Stimulated activated naive CD4-positive, alpha-beta T cell treated with Interleukin-2 at 50 U/mL for 16 hours (primary cell): ENCODE measurements around the gene ODF2.

Source experiments
- DNase-seq: peaks from one replicate; lab custom pipeline; 2025; lab: John Stamatoyannopoulos, UW

ODF2 gene

DNA sequence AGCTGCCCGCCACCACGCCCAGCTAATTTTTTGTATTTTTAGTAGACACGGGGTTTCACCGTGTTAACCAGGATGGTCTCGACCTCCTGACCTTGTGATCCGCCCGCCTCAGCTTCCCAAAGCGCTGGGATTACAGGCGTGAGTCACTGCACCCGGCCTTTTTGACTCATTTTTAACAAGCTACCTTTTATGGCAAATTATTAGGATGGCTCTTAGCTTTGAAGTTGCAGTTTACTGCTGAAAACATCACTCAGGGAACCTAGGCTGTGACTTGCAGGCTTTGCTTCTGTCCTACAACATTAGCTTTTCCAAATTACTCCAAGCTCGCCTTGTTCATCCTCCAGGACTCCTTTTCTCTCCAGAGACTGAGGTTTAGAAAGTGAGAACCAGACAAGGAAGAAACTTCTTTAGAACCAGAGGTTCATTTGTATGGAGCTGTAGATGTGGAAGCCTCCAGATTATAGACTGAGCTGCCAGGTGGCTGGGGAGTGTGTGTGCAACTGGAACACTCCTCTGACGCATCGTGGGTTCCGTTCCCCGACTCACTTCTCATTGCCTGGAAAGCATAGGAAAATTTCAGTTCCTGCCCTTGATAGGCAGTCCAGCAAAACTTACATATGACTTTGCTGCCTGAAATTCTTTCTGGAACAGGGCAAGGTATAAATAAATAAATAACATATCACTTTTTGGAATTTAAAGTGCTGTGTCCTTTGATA is 72.8 kb downstream of the ODF2 start:
- DNase-seq, result no peak

GRCh38 chr9:128529191-128529590 is 73.4 kb downstream of the ODF2 start:
- DNase-seq, result no peak

DNA sequence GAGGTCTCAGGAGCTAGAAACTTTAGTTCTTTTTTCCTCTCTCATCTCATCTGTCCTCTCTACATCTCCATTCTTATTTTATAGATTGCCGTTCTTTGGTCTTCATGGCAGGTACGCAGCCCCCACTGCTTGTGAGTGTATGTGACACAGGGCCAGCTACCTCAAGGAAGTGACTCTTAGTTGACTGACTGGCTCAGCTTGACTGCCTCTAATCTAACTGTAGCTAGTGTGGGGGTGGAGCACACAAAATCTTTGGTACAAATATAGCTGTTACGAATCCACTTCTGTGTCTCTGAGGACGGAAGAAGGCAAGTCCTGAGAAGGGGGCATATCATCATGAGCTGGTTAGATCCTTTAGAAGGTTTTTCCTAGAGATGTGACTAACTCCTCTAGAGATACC is 76.8 kb downstream of the ODF2 start:
- DNase-seq, result no peak

DNA sequence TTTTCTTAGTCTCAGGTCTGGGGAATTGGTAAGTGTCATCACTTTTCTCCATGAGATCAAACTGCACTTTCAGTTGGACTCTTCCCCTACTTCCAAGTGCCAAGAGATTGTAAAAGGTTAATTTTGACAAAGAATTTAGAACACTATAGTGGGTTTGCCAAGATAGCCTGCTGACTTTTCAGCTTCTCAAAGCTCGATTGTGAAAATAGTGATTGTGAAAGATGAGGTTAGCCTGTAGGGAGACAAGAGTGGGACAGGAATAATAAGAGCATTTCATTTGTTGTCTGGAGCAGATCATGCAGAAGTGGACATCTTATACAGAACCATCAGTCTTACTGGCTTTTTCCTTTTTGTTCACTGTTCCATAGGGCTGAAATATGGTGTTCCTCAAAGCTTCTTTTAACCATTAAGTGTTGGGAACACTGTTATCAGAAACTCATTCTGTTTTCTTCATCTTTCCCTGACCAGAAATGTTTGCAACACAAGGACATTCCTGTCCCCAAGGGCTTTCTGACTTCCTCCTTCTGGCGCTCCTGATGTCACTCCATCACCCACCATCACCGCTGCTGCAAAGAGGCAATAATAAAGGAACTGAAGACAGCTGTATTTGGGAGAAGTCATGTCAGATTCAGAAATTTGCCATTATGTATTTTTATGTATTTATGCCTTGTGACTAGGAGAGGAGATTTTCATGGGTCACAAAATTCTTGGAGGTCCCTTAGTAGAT is 85.0 kb downstream of the ODF2 start:
- DNase-seq, result no peak

DNA sequence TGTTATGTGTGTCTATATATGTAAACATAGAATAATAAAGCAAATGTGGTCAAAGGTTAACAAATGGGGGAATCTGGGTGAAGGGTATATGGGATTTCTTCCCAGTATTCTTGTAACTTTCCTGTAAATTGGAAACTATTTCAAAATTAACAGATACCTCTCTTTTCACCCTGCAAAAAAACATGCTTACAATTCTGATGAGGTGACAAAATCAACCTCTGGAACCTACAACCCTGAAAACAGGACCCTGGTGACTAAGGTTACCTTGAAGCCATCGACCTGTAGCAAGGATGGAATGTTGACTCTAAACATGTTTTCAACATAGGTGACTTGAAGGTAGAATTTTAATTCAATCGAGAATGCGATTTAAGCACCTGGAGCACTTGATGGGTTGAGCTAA is 90.7 kb downstream of the ODF2 start:
- DNase-seq, result no peak

GRCh38 chr9:128548876-128549275 is 93.1 kb downstream of the ODF2 start:
- DNase-seq, result no peak

- peak; percentile 74 for DNase-seq
These were observed 94.4 kb downstream of the ODF2 start for GRCh38 chr9:128550226-128550625.
